SKM-1 treated with dmso at 0.1 percent for 144 hours (cell line): Measurements from ENCODE around the gene NLGN1.

Experiments used
- DNase-seq: peaks from one replicate; lab custom pipeline; 2025; ENCODE audit not compliant: unreplicated experiment; lab: John Stamatoyannopoulos, UW

The NLGN1 gene

DNA sequence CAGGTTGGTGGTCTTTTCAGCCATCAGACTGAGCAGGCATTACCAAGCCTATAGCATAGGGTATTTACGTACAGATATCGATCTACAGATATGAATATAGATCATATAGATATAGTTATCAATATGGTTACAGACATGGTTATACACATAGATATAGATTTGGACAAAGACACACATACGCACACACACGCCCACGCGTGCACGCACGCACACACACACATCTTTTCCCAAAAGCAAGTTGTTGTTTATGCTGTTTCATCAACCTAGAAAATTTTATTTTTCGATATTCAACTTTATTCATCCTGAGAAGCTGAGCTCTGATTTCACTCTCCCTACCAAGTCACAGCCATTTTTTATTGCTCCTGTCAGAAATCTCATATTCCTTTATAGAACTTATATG is 309.1 kb downstream of the NLGN1 start:
- DNase-seq: no peak

GRCh38 chr3:173708191-173708590 is 310.6 kb downstream of the NLGN1 start:
- no peak for DNase-seq

- no peak for DNase-seq
These were observed 311.5 kb downstream of the NLGN1 start for GRCh38 chr3:173709026-173709425.

- no peak for DNase-seq
These were observed 314.1 kb downstream of the NLGN1 start for GRCh38 chr3:173711619-173712018.

- no peak for DNase-seq
These were observed 322.0 kb downstream of the NLGN1 start for GRCh38 chr3:173719585-173719984.

- DNase-seq: no peak
These were observed 328.0 kb downstream of the NLGN1 start for GRCh38 chr3:173725507-173725906.

DNA sequence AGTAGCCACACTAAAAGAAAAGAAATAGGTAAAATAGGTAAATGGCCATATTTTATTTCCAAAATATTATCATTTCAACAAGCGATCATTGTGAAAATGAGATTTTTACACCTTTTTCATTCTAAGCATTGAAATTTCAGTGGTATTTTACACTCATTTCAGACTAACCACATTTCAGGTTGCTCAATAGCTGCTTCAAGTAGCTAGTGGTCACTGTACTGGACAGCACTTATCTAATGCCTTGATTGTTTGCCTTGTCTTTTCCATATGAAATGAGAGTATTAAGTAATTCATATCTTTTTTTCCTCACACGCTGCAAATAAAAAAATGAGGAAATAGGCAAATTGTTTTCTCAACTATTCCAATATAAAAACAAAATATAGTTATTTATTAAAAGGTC is 332.8 kb downstream of the NLGN1 start:
- no peak for DNase-seq

DNA sequence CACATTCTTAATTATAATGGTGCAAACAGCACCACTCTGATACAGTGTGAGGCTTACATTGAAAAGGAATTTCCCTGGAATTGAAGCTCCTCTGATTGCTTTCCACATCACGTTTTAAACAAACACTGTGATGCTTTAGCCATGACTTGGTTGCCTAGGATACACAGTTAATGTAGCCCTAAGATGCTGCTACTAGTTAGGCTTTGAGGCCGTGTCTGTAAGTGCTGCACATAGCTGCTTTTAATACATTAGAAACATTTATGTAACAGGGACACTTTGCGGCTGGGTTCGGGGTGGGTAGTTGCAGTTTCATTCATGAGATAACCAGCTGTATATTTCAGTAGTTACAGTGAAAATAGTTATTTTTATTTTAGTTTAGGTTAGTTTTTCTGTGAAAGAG is 334.7 kb downstream of the NLGN1 start:
- no peak for DNase-seq

GRCh38 chr3:173733029-173733652 is 335.6 kb downstream of the NLGN1 start:
- DNase-seq: no peak

DNA sequence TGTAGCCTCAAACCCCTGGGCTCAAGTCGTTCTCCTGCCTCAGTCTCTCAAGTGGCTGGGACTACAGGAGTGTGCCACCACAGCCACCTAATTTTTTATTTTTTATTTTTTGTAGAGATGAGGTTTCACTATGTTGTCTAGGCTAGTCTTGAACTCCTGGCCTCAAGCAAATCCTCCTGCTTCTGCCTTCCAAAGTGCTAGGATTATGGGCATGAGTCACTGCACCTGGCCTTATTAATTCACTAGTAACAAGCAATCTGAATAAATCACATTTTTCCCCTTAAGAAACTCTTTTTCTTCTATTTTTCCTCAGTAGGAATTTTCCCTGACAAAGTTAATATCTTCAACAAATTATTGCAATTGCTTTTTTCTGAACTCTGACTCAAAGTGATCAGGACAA is 336.9 kb downstream of the NLGN1 start:
- no peak for DNase-seq

- DNase-seq: no peak
These were observed 337.4 kb downstream of the NLGN1 start for GRCh38 chr3:173734895-173735294.

DNA sequence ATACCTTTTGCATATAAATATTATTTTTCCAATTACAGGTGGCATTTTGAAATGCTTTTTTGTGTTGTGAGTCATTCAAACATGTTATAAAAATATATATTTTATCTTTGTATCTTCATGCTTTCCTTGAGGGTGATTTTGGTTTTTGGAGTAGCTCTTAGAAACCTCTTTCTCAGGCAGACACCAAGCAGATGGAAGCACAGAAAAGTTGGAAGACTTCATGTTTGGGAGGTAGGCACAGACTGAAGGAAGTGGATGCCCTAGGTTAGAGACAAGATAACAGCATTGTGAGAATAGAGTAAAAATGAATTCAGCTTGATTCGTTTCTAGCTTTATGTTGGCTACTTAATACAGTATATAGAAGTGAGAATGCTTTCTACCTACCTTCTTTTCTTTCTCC is 338.3 kb downstream of the NLGN1 start:
- no peak for DNase-seq

DNA sequence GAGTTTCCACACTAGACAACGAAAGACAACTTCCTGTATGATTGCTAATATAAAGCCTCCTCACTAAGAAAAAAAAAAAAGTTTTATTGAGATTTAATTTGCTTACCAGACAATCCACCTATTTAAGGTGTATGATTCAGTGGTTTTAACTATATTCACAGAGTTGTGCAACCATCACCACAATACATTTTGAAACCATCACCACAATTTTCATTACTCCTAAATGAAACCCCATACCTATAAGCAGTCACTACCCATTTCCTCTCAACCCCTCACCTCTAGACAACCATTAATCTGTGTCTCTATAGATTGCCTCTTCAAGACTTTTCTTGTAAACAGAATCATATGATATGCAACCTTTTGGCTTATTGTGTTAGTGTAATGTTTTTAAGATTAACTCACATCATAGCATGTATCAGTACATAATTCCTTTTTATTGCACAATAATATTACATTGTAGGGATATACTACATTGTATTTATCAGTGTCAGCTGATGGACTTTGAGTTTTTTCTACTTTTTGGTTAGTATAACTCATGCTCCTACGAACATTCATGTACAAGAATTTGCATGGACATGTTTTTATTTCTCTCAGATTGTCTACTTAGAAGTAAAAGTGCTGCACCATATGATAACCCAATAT is 339.7 kb downstream of the NLGN1 start:
- no peak for DNase-seq

DNA sequence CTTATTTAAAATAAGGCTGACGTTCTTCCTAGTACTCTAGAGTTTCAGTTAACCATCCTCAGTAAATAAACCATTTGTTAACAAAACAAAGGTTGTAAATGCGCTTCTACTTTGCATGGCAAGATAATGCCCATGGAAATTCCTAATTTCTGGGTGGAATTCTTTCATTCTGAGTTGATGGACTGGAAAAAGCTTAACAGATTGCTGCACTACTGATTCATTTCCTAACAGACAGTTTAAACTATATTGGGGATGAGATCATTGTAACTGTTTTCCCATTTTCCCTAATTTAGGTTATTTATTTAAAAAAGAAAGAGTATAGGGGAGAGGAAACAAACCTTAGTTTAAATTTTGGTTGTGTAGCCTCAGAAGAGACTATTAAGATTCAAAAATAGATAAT is 342.2 kb downstream of the NLGN1 start:
- no peak for DNase-seq

GRCh38 chr3:173742491-173742890 is 344.9 kb downstream of the NLGN1 start:
- DNase-seq: no peak

DNA sequence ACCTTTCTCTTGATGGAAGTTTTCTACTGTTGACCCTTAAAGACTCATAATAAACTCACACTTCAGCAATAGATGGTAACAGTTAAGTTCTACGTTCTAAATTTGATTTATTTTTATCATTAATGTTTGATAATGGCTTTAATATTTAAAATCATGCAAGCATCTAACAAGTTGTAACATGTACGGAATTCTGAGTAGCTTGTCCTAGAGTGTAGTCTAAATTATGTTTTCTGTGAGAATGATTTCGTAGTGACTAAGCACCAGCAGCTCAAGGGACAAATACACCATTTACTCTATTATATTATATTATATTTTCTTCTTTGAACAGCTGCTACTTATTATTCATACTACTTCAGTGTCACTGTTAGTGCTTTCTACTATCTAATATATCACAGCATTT is 345.6 kb downstream of the NLGN1 start:
- DNase-seq: no peak

- no peak for DNase-seq
These were observed 346.0 kb downstream of the NLGN1 start for GRCh38 chr3:173743516-173743915.

DNA sequence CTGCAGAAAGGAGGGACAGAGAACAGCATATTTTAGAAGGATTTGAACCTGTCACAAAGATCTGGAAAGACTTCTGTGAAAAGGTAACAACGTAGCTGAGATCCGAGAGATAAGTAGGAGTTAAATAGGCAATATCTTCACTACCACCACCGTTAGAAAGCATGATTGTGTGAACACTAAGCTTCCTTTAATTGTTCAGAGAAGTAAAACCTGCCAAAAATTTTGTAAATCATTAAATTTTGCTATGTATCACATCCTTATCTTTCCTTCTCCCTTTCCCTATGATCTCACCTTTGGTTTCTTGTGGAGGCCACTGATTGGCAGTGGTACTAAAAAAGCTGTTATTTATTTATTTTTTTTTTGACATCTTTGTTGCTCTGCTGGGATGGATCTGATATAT is 346.9 kb downstream of the NLGN1 start:
- no peak for DNase-seq

DNA sequence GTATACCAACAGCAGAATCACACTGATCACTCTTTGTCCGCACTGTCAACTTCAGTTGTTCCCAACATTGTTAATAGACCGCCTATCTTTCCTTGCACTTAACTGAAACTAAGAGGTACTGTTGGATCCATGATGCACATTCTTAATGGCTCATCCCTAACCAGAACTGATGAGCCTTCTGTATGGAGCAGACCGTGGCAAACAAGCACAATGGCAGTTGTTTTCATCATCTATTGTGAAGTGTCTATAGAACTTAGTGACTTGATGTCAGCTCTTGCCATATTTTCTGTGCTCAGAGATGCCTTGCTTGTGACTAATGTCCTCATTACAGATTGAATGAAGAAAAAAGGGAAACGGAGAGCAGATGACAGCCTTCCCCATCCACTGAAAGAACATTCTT is 347.4 kb downstream of the NLGN1 start:
- no peak for DNase-seq

- no peak for DNase-seq
These were observed 348.6 kb downstream of the NLGN1 start for GRCh38 chr3:173745952-173746682.

DNA sequence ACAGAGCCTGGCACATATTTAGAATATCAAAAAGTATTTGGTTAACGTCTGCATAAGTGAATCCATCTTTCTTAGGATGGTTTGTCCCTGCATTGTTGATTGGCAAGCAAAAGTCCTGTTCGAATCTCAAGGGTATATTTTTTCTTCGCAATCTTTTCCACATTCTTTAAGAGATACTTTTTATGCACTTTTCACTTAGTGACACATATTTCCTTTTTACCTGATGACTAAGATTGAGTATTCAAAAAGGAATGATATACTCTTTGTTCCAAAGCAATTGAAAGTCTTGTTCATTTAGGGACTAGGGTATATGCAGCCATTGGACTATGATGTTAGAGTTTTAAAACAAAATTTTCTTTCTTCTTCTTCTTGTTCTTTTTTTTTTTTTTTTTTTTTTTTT is 349.9 kb downstream of the NLGN1 start:
- DNase-seq: no peak

DNA sequence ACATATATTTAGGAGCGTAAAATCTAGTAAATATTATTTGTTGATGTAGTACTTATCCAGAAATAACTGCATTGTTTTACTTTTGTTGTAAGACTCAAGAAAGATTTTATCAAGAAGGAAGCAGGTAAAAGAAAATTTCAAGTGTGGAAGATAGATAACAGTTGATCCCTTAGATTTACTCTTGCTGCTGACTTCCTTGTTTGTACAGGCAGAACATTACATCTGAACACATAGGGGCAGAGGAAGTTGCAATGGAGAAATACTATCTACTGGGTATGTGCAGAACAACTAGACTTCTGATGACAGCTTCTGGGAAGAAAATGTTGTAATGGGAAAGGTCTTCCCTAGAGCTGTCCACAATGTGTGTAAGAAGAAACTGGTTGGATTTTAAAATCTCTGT is 350.6 kb downstream of the NLGN1 start:
- DNase-seq: peak; percentile 41
